SK-N-SH (cell line): Measurements from ENCODE around the gene USP47. TPM values are rescaled to one million over a fixed set of nuclear protein-coding genes. Genes with fewer than 3 reads are reported as not detected.

Experiments used
- CTCF ChIA-PET: fragments of 300-600, 350-600 bp; formaldehyde crosslinking; extraction: SDS; loops from one replicate; lab custom pipeline; 2021; lab: Yijun Ruan, JAX
- POLR2A ChIA-PET: fragments of 350-600 bp; sonication (Branson Sonifier 250); formaldehyde crosslinking; extraction: SDS; loops from one replicate; lab custom pipeline; 2020; ENCODE audit warnings: antibody characterized with exemption, inconsistent platforms; lab: Yijun Ruan, JAX
- DNase-seq: peaks from one replicate; pipeline ENCODE4 v3.0.0; 2012
- H2AFZ ChIP-seq: fragments of 200-600 bp; sonication (generic); 2 replicates; pipeline ENCODE4 v1.8.1; 2016; ENCODE audit warnings: antibody characterized with exemption, mild to moderate bottlenecking, low read depth
- H3F3A ChIP-seq: fragments of 200-600 bp; sonication (generic); replicated peaks from 2 replicates; pipeline ENCODE3; 2016; ENCODE audit warnings: antibody characterized with exemption, mild to moderate bottlenecking; ENCODE audit not compliant: insufficient read depth
- H3K27ac ChIP-seq, 2 experiments: fragments of 200-500 bp in 1 of 2; fragments of 200-600 bp in 1 of 2; sonication (Bioruptor generic) in 1 of 2; sonication (generic), shearing (Covaris generic) in 1 of 2; 2 replicates each; pipeline versions ENCODE4 v1.5.1 to v1.6.1; 2014 to 2016; ENCODE audit warnings: low read depth in 2 of 2, inconsistent platforms in 1 of 2, low read length in 1 of 2, mild to moderate bottlenecking in 1 of 2, mixed read lengths in 1 of 2
- H3K27me3 ChIP-seq: fragments of 200-600 bp; sonication (generic), shearing (Covaris generic); 2 replicates; pipeline ENCODE4 v1.6.1; 2016; ENCODE audit warnings: mixed run types; ENCODE audit not compliant: insufficient read depth
- H3K36me3 ChIP-seq, 2 experiments: fragments of 200-500 bp in 1 of 2; fragments of 200-600 bp in 1 of 2; sonication (Bioruptor generic) in 1 of 2; sonication (generic) in 1 of 2; replicated peaks in 1 of 2; 2 replicates each; pipeline versions ENCODE3 to v1.5.1; 2014 to 2016; ENCODE audit warnings: low read length in 1 of 2, mild to moderate bottlenecking in 1 of 2; ENCODE audit not compliant: insufficient read depth in 2 of 2, control insufficient read depth in 1 of 2
- H3K4me1 ChIP-seq, 2 experiments: fragments of 200-500 bp in 1 of 2; fragments of 200-600 bp in 1 of 2; sonication (Bioruptor generic) in 1 of 2; sonication (generic), shearing (Covaris generic) in 1 of 2; 2 replicates each; pipeline versions ENCODE4 v1.5.1 to v1.6.1; 2014 to 2016; ENCODE audit warnings: low read depth in 1 of 2, low read length in 1 of 2, mixed run types in 1 of 2; ENCODE audit not compliant: insufficient read depth in 2 of 2, control insufficient read depth in 1 of 2
- H3K4me2 ChIP-seq: fragments of 200-600 bp; sonication (generic), shearing (Covaris generic); 2 replicates; pipeline ENCODE4 v1.6.1; 2017; ENCODE audit warnings: mixed run types
- H3K4me3 ChIP-seq, 2 experiments: fragments of 200-500 bp in 1 of 2; fragments of 200-600 bp in 1 of 2; sonication (Bioruptor generic) in 1 of 2; sonication (generic), shearing (Covaris generic) in 1 of 2; 2 replicates each; pipeline versions ENCODE4 v1.5.1 to v1.8.1; 2014 to 2016; ENCODE audit warnings: low read depth in 2 of 2, inconsistent platforms in 1 of 2, low read length in 1 of 2, mild to moderate bottlenecking in 1 of 2, mixed read lengths in 1 of 2, moderate library complexity in 1 of 2
- H3K79me2 ChIP-seq: fragments of 200-600 bp; sonication (generic); 2 replicates; pipeline ENCODE4 v1.8.1; 2017; ENCODE audit warnings: mild to moderate bottlenecking; ENCODE audit not compliant: insufficient read depth
- H3K9ac ChIP-seq: fragments of 200-600 bp; sonication (generic); 2 replicates; pipeline ENCODE4 v1.6.1; 2017; ENCODE audit warnings: mixed run types
- H3K9me2 ChIP-seq: fragments of 200-600 bp; sonication (generic); 2 replicates; pipeline ENCODE4 v1.6.1; 2017; ENCODE audit warnings: mixed run types
- H3K9me3 ChIP-seq: fragments of 200-600 bp; sonication (generic); 2 replicates; pipeline ENCODE4 v1.6.1; 2017; ENCODE audit warnings: mixed run types, mild to moderate bottlenecking, moderate library complexity
- H4K20me1 ChIP-seq: fragments of 200-600 bp; sonication (generic); 2 replicates; pipeline ENCODE4 v1.6.1; 2017; ENCODE audit warnings: mild to moderate bottlenecking, mixed run types; ENCODE audit not compliant: insufficient read depth
- CHD2 ChIP-seq: fragments of 150-350 bp; IDR thresholded peaks from 2 replicates; pipeline ENCODE4 v1.6.1; 2018; ENCODE audit warnings: low read length; ENCODE audit not compliant: partially characterized antibody
- CTCF ChIP-seq: fragments of 200-600 bp; sonication (generic); IDR thresholded peaks from 2 replicates; pipeline ENCODE4 v1.6.1; 2017; ENCODE audit warnings: antibody characterized with exemption, mild to moderate bottlenecking, moderate library complexity
- ELF1 ChIP-seq: IDR thresholded peaks from 2 replicates; pipeline ENCODE4 v1.4.0; 2012
- EP300 ChIP-seq, 2 experiments: IDR thresholded peaks; 2 replicates each; pipeline versions ENCODE4 v1.4.0 to v1.6.1; 2012; ENCODE audit warnings: borderline replicate concordance in 1 of 2, low read depth in 1 of 2, low read length in 1 of 2
- EZH2phosphoT487 ChIP-seq: fragments of 200-600 bp; sonication (generic); IDR thresholded peaks from 2 replicates; pipeline ENCODE4 v1.6.1; 2017; ENCODE audit warnings: low read depth, mixed run types, mild to moderate bottlenecking, antibody characterized with exemption, moderate library complexity, borderline replicate concordance
- GABPA ChIP-seq: IDR thresholded peaks from 2 replicates; pipeline ENCODE4 v1.4.0; 2012; ENCODE audit warnings: low read depth, mild to moderate bottlenecking
- GATA2 ChIP-seq: sonication (generic); formaldehyde crosslinking; IDR thresholded peaks from 2 replicates; pipeline ENCODE4 v1.5.0; 2020; ENCODE audit warnings: mild to moderate bottlenecking, missing genetic modification reagents
- MEF2A ChIP-seq: IDR thresholded peaks from 2 replicates; pipeline ENCODE4 v1.4.0; 2012; ENCODE audit warnings: low read depth, borderline replicate concordance
- MXI1 ChIP-seq: IDR thresholded peaks from 2 replicates; pipeline ENCODE4 v1.6.1; 2012; ENCODE audit warnings: mild to moderate bottlenecking, low read depth, low read length, improper control_type of control experiment
- NFIC ChIP-seq: IDR thresholded peaks from 2 replicates; pipeline ENCODE4 v1.4.0; 2012; ENCODE audit warnings: borderline replicate concordance
- PBX3 ChIP-seq: IDR thresholded peaks from 2 replicates; pipeline ENCODE4; 2012
- POLR2AphosphoS5 ChIP-seq: IDR thresholded peaks from 2 replicates; pipeline ENCODE4 v1.6.1; 2012; ENCODE audit warnings: low read depth, low read length
- RCOR1 ChIP-seq: fragments of 150-350 bp; IDR thresholded peaks from 2 replicates; pipeline ENCODE4 v1.6.1; 2017; ENCODE audit warnings: antibody characterized with exemption, low read length
- SIN3A ChIP-seq: IDR thresholded peaks from 2 replicates; pipeline ENCODE4 v1.6.1; 2012; ENCODE audit warnings: low read depth, mild to moderate bottlenecking, low read length, moderate library complexity, borderline replicate concordance
- TCF12 ChIP-seq: IDR thresholded peaks from 2 replicates; pipeline ENCODE4 v1.4.0; 2012
- TEAD4 ChIP-seq: IDR thresholded peaks from 2 replicates; pipeline ENCODE4 v1.4.0; 2012; ENCODE audit warnings: mild to moderate bottlenecking, borderline replicate concordance; ENCODE audit not compliant: insufficient read depth
- WGBS: methylation state at CpG from one replicate; pipeline ENCODE4 v1.1.6; 2017; ENCODE audit warnings: low lambda C conversion rate; 5-methylcytosine and 5-hydroxymethylcytosine counted together
- polyA plus RNA-seq, 3 experiments: library from polyadenylated mRNA; depleted of rRNA; stranded (reverse); fragments of >200 nt; gene quantifications; 2 replicates each; pipeline ENCODE4 v1.2.3, GENCODE V29; 2012
- TF ChIP-seq, protein P1 (sequence below): IDR thresholded peaks from 2 replicates; pipeline ENCODE4 v1.4.0; 2012; ENCODE audit warnings: low read depth, borderline replicate concordance
- TF ChIP-seq, protein P2 (sequence below): fragments of 150-350 bp; IDR thresholded peaks from 2 replicates; pipeline ENCODE4 v1.6.1; 2017; ENCODE audit warnings: antibody characterized with exemption, low read length, low read depth, borderline replicate concordance

Gene USP47
- polyA plus RNA-seq, 1 of the 3 experiments (the other 2 are of a cell fraction), result 10.3 TPM

DNA sequence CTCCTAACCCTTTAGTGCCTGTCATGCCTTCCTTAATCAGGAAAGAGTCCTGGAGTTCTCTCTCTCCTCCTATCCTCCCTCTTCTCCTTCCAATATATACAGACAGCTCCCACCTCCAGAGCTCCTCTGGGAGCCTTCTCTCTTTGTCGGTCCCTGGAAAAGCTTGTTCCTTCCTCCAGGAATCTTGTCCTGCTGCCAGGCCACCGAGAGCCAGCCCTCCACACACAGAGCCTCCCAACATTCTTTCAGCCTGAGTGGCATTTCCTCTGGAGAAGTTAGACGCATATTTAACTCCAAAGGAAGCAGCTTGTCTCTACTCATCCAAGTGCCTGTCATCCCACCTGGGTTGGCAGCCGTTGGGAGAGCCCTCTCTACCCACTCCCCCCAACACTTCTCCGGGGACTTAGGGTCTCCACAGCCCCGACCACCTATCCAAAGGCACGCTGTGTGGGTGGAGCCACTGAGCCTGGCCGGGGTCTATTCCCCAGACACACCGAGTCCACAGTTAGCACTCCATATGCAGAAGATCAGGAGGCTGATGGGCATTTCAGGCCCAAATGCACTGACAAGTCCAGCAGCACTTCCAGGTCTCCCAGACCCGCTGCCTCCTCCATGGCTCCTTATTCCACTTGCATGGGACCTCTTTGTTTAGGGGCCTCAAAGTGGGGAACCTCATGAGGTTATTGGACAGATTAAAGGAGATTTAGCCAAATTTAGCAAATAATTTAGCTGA, 135.6 kb downstream of the USP47 start (continued):
- TF ChIP-seq CTCF, result no peak
- TF ChIP-seq MXI1, result no peak
- TF ChIP-seq EZH2phosphoT487, result no peak
- TF ChIP-seq PBX3, result peak; percentile 98

DNA sequence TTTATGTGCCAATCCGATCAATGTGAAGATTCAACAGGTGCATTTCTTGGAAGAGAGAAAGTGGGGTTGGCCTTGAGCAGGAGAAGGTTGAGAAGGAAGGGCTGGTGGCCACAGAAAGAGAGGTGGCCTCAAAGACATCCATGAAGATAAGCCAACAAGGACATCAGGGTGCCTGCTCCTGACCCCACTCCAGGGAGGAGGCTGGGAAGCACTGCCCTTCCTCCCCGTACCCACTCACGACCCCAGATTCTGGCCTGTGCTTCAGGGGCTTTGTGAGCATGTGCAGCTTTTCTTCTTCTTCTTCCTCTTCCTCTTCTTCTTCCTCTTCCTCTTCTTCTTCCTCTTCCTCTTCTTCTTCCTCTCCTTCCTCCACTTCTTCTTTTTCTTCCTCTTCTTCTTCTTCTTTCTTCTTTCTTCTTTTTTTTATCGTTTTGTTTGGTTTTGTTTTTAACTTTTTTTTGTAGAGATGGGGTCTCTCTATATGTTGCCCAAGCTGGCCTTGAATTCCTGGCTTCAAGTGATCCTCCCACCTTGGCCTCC, 136.4 kb downstream of the USP47 start:
- H3K4me2 ChIP-seq, result peak overlapping the region; percentile 71; the same call in 1 of the 2 replicates
- DNase-seq, result no peak
- peaks cover 20 to 31% of the 10 kb centered on the region in 2 experiments for H3K36me3 ChIP-seq
- H3K4me1 ChIP-seq, result peaks cover 80 to 90% of the 10 kb centered on the region in 2 experiments
- no peaks in the 10 kb centered on the region for H4K20me1 ChIP-seq
- H2AFZ ChIP-seq, result no peak overlapping the region
- TF ChIP-seq TEAD4, result no peak
- no peak for TF ChIP-seq POLR2AphosphoS5
- TF ChIP-seq NFIC, result no peak
- TF ChIP-seq MEF2A, result no peak
- peak overlapping the region; percentile 99 to 100 for H3K27ac ChIP-seq
- peaks cover 85% of the 10 kb centered on the region for H3F3A ChIP-seq
- 95% methylated on average over 4 of the region's 4 CpGs for WGBS
- ChIA-PET CTCF (interaction anchor here (0.6 to 6.3 kb wide), 6 partner anchors 9 to 575 kb away, joined by 3 to 39 read pairs (median 6); no protein-coding TSS in a partner anchor), POLR2A (interaction anchor here (2.2 kb wide), 1 partner anchor 30 kb away, joined by 18 read pairs; the partner anchor contains the start of gene DKK3)
- no peaks in the 10 kb centered on the region for H3K9me3 ChIP-seq
- H3K4me3 ChIP-seq, result no peak overlapping the region
- H3K79me2 ChIP-seq, result peaks cover 62% of the 10 kb centered on the region
- H3K27me3 ChIP-seq, result no peaks in the 10 kb centered on the region
- peak overlapping the region; percentile 83; the same call in 1 of the 2 replicates for H3K9ac ChIP-seq
- H3K9me2 ChIP-seq, result no peaks in the 10 kb centered on the region

GRCh38 chr11:11978792-11979487, 137.2 kb downstream of the USP47 start:
- ChIA-PET CTCF (interaction anchor here (0.6 to 6.3 kb wide), 8 partner anchors 8 to 65 kb away, joined by 3 to 39 read pairs (median 4); no protein-coding TSS in a partner anchor), POLR2A (interaction anchor here (0.9 to 2.2 kb wide), 10 partner anchors 10 to 1122 kb away, joined by 4 to 21 read pairs (median 6); partner anchors contain the start of genes DKK3, USP47 and ZBED5)
- peak overlapping the region; percentile 54; the same call in 1 of the 2 replicates for H3K4me2 ChIP-seq
- H3K9ac ChIP-seq, result peak overlapping the region; percentile 79
- peak; percentile 73 for DNase-seq
- peaks cover 26 to 31% of the 10 kb centered on the region in 2 experiments for H3K36me3 ChIP-seq
- peaks cover 67% of the 10 kb centered on the region for H3K79me2 ChIP-seq
- no peaks in the 10 kb centered on the region for H4K20me1 ChIP-seq
- peaks cover 80 to 87% of the 10 kb centered on the region in 2 experiments for H3K4me1 ChIP-seq
- no peaks in the 10 kb centered on the region for H3K9me3 ChIP-seq
- no peak overlapping the region for H3K4me3 ChIP-seq
- WGBS, result 60% methylated on average over 7 of the region's 13 CpGs
- peaks cover 85% of the 10 kb centered on the region for H3F3A ChIP-seq
- H3K27me3 ChIP-seq, result no peaks in the 10 kb centered on the region
- no peaks in the 10 kb centered on the region for H3K9me2 ChIP-seq
- H3K27ac ChIP-seq, result peak overlapping the region; percentile 99 to 100
- H2AFZ ChIP-seq, result no peak overlapping the region
- TF ChIP-seq NFIC (peak; percentile 78), ELF1 (0 out of 2 replicates have a peak, but pooled peaks have one; percentile 25), MEF2A (no peak), CHD2 (peak; percentile 61), SIN3A (no peak), TCF12 (peak; percentile 16; the same call in 1 of the 2 replicates), RCOR1 (no peak), GATA2 (no peak), GABPA (peak; percentile 51; the same call in 1 of the 2 replicates), EP300 (IDR thresholded peaks at IDR 0.05; ENCODE audit: borderline replicate concordance in 1 of 2, low read depth in 1 of 2, low read length in 1 of 2) (peak; percentile 27 to 35; a peak in 2 of 4 replicates)
- TF ChIP-seq, protein P1, sequence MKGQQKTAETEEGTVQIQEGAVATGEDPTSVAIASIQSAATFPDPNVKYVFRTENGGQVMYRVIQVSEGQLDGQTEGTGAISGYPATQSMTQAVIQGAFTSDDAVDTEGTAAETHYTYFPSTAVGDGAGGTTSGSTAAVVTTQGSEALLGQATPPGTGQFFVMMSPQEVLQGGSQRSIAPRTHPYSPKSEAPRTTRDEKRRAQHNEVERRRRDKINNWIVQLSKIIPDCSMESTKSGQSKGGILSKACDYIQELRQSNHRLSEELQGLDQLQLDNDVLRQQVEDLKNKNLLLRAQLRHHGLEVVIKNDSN, result peak; percentile 80
- TF ChIP-seq, protein P2, sequence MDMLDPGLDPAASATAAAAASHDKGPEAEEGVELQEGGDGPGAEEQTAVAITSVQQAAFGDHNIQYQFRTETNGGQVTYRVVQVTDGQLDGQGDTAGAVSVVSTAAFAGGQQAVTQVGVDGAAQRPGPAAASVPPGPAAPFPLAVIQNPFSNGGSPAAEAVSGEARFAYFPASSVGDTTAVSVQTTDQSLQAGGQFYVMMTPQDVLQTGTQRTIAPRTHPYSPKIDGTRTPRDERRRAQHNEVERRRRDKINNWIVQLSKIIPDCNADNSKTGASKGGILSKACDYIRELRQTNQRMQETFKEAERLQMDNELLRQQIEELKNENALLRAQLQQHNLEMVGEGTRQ, result 0 out of 2 replicates have a peak, but pooled peaks have one; percentile 46
